Measurements from ENCODE around the gene NUMBL. TPM values are rescaled to one million over a fixed set of nuclear protein-coding genes. Genes with fewer than 3 reads are reported as not detected.

The NUMBL gene
- total and polyA plus RNA-seq, 2 experiments from 2014 or later = 33.4 to 35.1 TPM

- in situ Hi-C loops (cut with MboI) = no loop called here
- 90 to 92% methylated on average over 9 of the region's 9 CpGs for WGBS, 2 experiments (ENCODE audit: low coverage in 1 of 2, low lambda C conversion rate in 2 of 2, missing lambda C conversion rate in 2 of 2)
- Histone ChIP-seq H3K9me2 (ENCODE audit: insufficient read depth) (no peaks in the 10 kb centered on the region), H3K4me3 (no peak overlapping the region), H3K27me3 (replicated peaks; ENCODE audit: insufficient read depth) (no peaks in the 10 kb centered on the region), H3K4me2 (ENCODE audit: unreplicated experiment) (no peak overlapping the region), H3K27ac (no peak overlapping the region), H3K4me1 (ENCODE audit: insufficient read depth) (peaks cover 13% of the 10 kb centered on the region), H4K20me1 (ENCODE audit: insufficient read depth) (no peaks in the 10 kb centered on the region), H3K9ac (no peak overlapping the region), H3F3A (ENCODE audit: insufficient read depth) (0 out of 2 replicates have a peak, but pooled peaks cover 5% of the 10 kb centered on the region), H2AFZ (no peak overlapping the region), H3K9me3 (ENCODE audit: low read depth) (no peaks in the 10 kb centered on the region), H3K79me2 (ENCODE audit: insufficient read depth) (peaks cover 21% of the 10 kb centered on the region), H3K36me3 (ENCODE audit: low read depth) (peaks cover 43% of the 10 kb centered on the region)
- no peak for DNase-seq
- TF ChIP-seq EZH2phosphoT487 (IDR thresholded peaks at IDR 0.05; ENCODE audit: insufficient read depth, low read depth) (no peak), EZH2 (IDR thresholded peaks at IDR 0.05; ENCODE audit: insufficient read depth, poor library complexity, severe bottlenecking) (no peak)
Observed at GRCh38 chr19:40683437-40683836, 7.0 kb downstream of the NUMBL start.

GRCh38 chr19:40682431-40682964 is 8.0 kb downstream of the NUMBL start:
- Histone ChIP-seq H3K79me2 (ENCODE audit: insufficient read depth) (peaks cover 12% of the 10 kb centered on the region), H3K4me1 (ENCODE audit: insufficient read depth) (0 out of 2 replicates have a peak, but pooled peaks cover 4% of the 10 kb centered on the region), H2AFZ (no peak overlapping the region), H3K9ac (no peak overlapping the region), H3K27ac (no peak overlapping the region), H3K9me2 (ENCODE audit: insufficient read depth) (no peaks in the 10 kb centered on the region), H3K36me3 (ENCODE audit: low read depth) (peaks cover 53% of the 10 kb centered on the region), H4K20me1 (ENCODE audit: insufficient read depth) (no peaks in the 10 kb centered on the region), H3K27me3 (replicated peaks; ENCODE audit: insufficient read depth) (no peaks in the 10 kb centered on the region), H3K4me3 (no peak overlapping the region), H3K9me3 (ENCODE audit: low read depth) (no peaks in the 10 kb centered on the region), H3K4me2 (ENCODE audit: unreplicated experiment) (no peak overlapping the region), H3F3A (ENCODE audit: insufficient read depth) (no peaks in the 10 kb centered on the region)
- TF ChIP-seq EZH2 (IDR thresholded peaks at IDR 0.05; ENCODE audit: insufficient read depth, poor library complexity, severe bottlenecking) = no peak
- no peak for TF ChIP-seq EZH2phosphoT487 (IDR thresholded peaks at IDR 0.05; ENCODE audit: insufficient read depth, low read depth)
- DNase-seq = no peak
- 79% methylated on average over 12 to 18 of the region's 18 CpGs for WGBS, 2 experiments (ENCODE audit: low coverage in 1 of 2, low lambda C conversion rate in 2 of 2, missing lambda C conversion rate in 2 of 2)
- in situ Hi-C loops (cut with MboI) = no loop called here

GRCh38 chr19:40681039-40681438 is 9.4 kb downstream of the NUMBL start:
- H3K79me2 ChIP-seq (ENCODE audit: insufficient read depth) = no peaks in the 10 kb centered on the region
- H3K27me3 ChIP-seq (replicated peaks; ENCODE audit: insufficient read depth) = no peaks in the 10 kb centered on the region
- TF ChIP-seq EZH2 (IDR thresholded peaks at IDR 0.05; ENCODE audit: insufficient read depth, poor library complexity, severe bottlenecking) = no peak
- no peak for TF ChIP-seq EZH2phosphoT487 (IDR thresholded peaks at IDR 0.05; ENCODE audit: insufficient read depth, low read depth)
- H3K36me3 ChIP-seq (ENCODE audit: low read depth) = peaks cover 62% of the 10 kb centered on the region
- H3K4me1 ChIP-seq (ENCODE audit: insufficient read depth) = no peaks in the 10 kb centered on the region
- WGBS, 2 experiments (ENCODE audit: low coverage in 1 of 2, low lambda C conversion rate in 2 of 2, missing lambda C conversion rate in 2 of 2) = 57 to 64% methylated on average over 4 of the region's 4 CpGs
- no peak overlapping the region for H3K27ac ChIP-seq
- in situ Hi-C loops (cut with MboI) = no loop called here
- H4K20me1 ChIP-seq (ENCODE audit: insufficient read depth) = no peaks in the 10 kb centered on the region
- no peak overlapping the region for H3K4me2 ChIP-seq (ENCODE audit: unreplicated experiment)
- H3K9ac ChIP-seq = no peak overlapping the region
- no peaks in the 10 kb centered on the region for H3K9me2 ChIP-seq (ENCODE audit: insufficient read depth)
- no peaks in the 10 kb centered on the region for H3K9me3 ChIP-seq (ENCODE audit: low read depth)
- H3K4me3 ChIP-seq = no peak overlapping the region
- H3F3A ChIP-seq (ENCODE audit: insufficient read depth) = no peaks in the 10 kb centered on the region
- H2AFZ ChIP-seq = no peak overlapping the region
- DNase-seq = no peak

GRCh38 chr19:40677156-40677555 is 13.3 kb downstream of the NUMBL start:
- 97% methylated on average over 17 to 23 of the region's 23 CpGs for WGBS, 2 experiments (ENCODE audit: low coverage in 1 of 2, low lambda C conversion rate in 2 of 2, missing lambda C conversion rate in 2 of 2)
- no peak for DNase-seq
- no peaks in the 10 kb centered on the region for H4K20me1 ChIP-seq (ENCODE audit: insufficient read depth)
- in situ Hi-C loops (cut with MboI) = no loop called here
- peaks cover 65% of the 10 kb centered on the region for H3K36me3 ChIP-seq (ENCODE audit: low read depth)
- no peak overlapping the region for H3K4me2 ChIP-seq (ENCODE audit: unreplicated experiment)
- no peak overlapping the region for H3K4me3 ChIP-seq
- no peak overlapping the region for H3K27ac ChIP-seq
- 0 out of 2 replicates have a peak, but pooled peaks cover 6% of the 10 kb centered on the region for H3F3A ChIP-seq (ENCODE audit: insufficient read depth)
- no peaks in the 10 kb centered on the region for H3K9me2 ChIP-seq (ENCODE audit: insufficient read depth)
- H3K9ac ChIP-seq = no peak overlapping the region
- no peaks in the 10 kb centered on the region for H3K9me3 ChIP-seq (ENCODE audit: low read depth)
- H3K79me2 ChIP-seq (ENCODE audit: insufficient read depth) = no peaks in the 10 kb centered on the region
- TF ChIP-seq EZH2 (IDR thresholded peaks at IDR 0.05; ENCODE audit: insufficient read depth, poor library complexity, severe bottlenecking) (no peak), EZH2phosphoT487 (IDR thresholded peaks at IDR 0.05; ENCODE audit: insufficient read depth, low read depth) (no peak)
- H3K27me3 ChIP-seq (replicated peaks; ENCODE audit: insufficient read depth) = no peaks in the 10 kb centered on the region
- H3K4me1 ChIP-seq (ENCODE audit: insufficient read depth) = no peaks in the 10 kb centered on the region
- no peak overlapping the region for H2AFZ ChIP-seq

Measured in GM23248 (cell line).